Loucy (cell line): ENCODE results near the gene BUD23.

Source experiments
- H2AFZ ChIP-seq: fragments of 200-600 bp; sonication (generic); 2 replicates; pipeline ENCODE4 v1.6.0; 2016; ENCODE audit warnings: antibody characterized with exemption, mild to moderate bottlenecking, low read length, moderate library complexity
- H3F3A ChIP-seq: fragments of 200-600 bp; 2 replicates; pipeline ENCODE4 v1.6.0; 2016; ENCODE audit warnings: antibody characterized with exemption, low read depth, mild to moderate bottlenecking
- H3K27me3 ChIP-seq: fragments of 200-600 bp; sonication (generic); 2 replicates; pipeline ENCODE4 v1.6.1; 2014; ENCODE audit warnings: low read length, mild to moderate bottlenecking; ENCODE audit not compliant: insufficient read depth, poor library complexity, severe bottlenecking
- H3K36me3 ChIP-seq: fragments of 200-600 bp; sonication (generic); 2 replicates; pipeline ENCODE4 v1.6.1; 2016; ENCODE audit warnings: low read length; ENCODE audit not compliant: insufficient read depth
- H3K4me1 ChIP-seq: fragments of 200-600 bp; sonication (generic); 2 replicates; pipeline ENCODE4 v1.5.1; 2014; ENCODE audit warnings: low read length, mild to moderate bottlenecking; ENCODE audit not compliant: insufficient read depth, poor library complexity, severe bottlenecking
- H3K4me2 ChIP-seq: fragments of 200-600 bp; sonication (generic); 2 replicates; pipeline ENCODE4 v1.6.0; 2014; ENCODE audit warnings: antibody characterized with exemption, low read length, low read depth, mild to moderate bottlenecking; ENCODE audit not compliant: poor library complexity, severe bottlenecking
- H3K4me3 ChIP-seq: fragments of 200-600 bp; sonication (generic); 2 replicates; pipeline ENCODE4 v1.5.1; 2014; ENCODE audit warnings: low read length, mild to moderate bottlenecking, mixed read lengths; ENCODE audit not compliant: poor library complexity, severe bottlenecking
- H3K79me2 ChIP-seq: fragments of 200-600 bp; sonication (generic); 2 replicates; pipeline ENCODE4 v1.6.1; 2014; ENCODE audit warnings: low read length; ENCODE audit not compliant: insufficient read depth
- H3K9ac ChIP-seq: fragments of 200-600 bp; sonication (generic); 2 replicates; pipeline ENCODE4 v1.6.0; 2014; ENCODE audit warnings: mild to moderate bottlenecking, low read depth, low read length, moderate library complexity; ENCODE audit not compliant: poor library complexity, severe bottlenecking
- H3K9me2 ChIP-seq: fragments of 200-600 bp; sonication (generic); replicated peaks from 2 replicates; pipeline ENCODE4 v1.6.1; 2016; ENCODE audit warnings: low read depth, low read length, mixed read lengths
- H3K9me3 ChIP-seq: fragments of 200-600 bp; sonication (generic); 2 replicates; pipeline ENCODE4 v1.6.1; 2014; ENCODE audit warnings: mild to moderate bottlenecking, antibody characterized with exemption, low read length, low read depth; ENCODE audit not compliant: insufficient read depth
- H4K20me1 ChIP-seq: fragments of 200-600 bp; sonication (generic); 2 replicates; pipeline ENCODE4 v1.6.0; 2014; ENCODE audit warnings: antibody characterized with exemption, low read length, mild to moderate bottlenecking; ENCODE audit not compliant: insufficient read depth, poor library complexity, severe bottlenecking
- EZH2phosphoT487 ChIP-seq: fragments of 200-600 bp; IDR thresholded peaks from 2 replicates; pipeline ENCODE4 v1.6.1; 2018; ENCODE audit warnings: antibody characterized with exemption, mild to moderate bottlenecking, moderate library complexity, borderline replicate concordance
- TF ChIP-seq, protein P1 (sequence below): fragments of 200-600 bp; sonication (generic); conservative IDR thresholded peaks from 2 replicates; pipeline ENCODE4 v1.5.1; 2014; ENCODE audit warnings: mild to moderate bottlenecking, antibody characterized with exemption, low read length

BUD23 gene

DNA sequence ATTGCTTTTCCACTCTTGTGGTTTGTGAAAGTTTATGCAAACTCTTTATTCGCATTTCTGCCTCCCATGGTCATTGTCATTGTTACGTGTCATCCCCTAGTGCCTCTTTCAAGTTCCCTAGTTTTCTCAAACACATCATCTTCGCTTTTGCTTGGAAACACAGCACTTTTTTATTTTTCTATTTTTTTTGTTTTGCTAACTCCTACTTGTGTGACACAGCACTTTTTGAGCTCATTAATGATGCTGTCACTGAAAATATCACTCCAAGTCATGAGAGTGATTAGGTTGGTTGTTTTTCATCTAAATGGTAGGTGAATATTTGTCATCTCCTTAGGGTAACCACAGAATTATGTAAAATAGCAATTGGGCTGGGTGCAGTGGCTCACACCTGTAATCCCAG lies 44.6 kb downstream of the BUD23 start:
- Histone ChIP-seq H2AFZ (no peak overlapping the region), H4K20me1 (no peaks in the 10 kb centered on the region), H3K79me2 (no peaks in the 10 kb centered on the region), H3K9me2 (no peaks in the 10 kb centered on the region), H3K9ac (no peak overlapping the region), H3K27me3 (no peaks in the 10 kb centered on the region), H3K4me2 (no peak overlapping the region), H3F3A (no peaks in the 10 kb centered on the region), H3K36me3 (no peaks in the 10 kb centered on the region), H3K4me3 (no peak overlapping the region), H3K9me3 (no peaks in the 10 kb centered on the region), H3K4me1 (no peaks in the 10 kb centered on the region)
- no peak for TF ChIP-seq EZH2phosphoT487
- TF ChIP-seq, protein P1, sequence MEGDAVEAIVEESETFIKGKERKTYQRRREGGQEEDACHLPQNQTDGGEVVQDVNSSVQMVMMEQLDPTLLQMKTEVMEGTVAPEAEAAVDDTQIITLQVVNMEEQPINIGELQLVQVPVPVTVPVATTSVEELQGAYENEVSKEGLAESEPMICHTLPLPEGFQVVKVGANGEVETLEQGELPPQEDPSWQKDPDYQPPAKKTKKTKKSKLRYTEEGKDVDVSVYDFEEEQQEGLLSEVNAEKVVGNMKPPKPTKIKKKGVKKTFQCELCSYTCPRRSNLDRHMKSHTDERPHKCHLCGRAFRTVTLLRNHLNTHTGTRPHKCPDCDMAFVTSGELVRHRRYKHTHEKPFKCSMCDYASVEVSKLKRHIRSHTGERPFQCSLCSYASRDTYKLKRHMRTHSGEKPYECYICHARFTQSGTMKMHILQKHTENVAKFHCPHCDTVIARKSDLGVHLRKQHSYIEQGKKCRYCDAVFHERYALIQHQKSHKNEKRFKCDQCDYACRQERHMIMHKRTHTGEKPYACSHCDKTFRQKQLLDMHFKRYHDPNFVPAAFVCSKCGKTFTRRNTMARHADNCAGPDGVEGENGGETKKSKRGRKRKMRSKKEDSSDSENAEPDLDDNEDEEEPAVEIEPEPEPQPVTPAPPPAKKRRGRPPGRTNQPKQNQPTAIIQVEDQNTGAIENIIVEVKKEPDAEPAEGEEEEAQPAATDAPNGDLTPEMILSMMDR: no peak

DNA sequence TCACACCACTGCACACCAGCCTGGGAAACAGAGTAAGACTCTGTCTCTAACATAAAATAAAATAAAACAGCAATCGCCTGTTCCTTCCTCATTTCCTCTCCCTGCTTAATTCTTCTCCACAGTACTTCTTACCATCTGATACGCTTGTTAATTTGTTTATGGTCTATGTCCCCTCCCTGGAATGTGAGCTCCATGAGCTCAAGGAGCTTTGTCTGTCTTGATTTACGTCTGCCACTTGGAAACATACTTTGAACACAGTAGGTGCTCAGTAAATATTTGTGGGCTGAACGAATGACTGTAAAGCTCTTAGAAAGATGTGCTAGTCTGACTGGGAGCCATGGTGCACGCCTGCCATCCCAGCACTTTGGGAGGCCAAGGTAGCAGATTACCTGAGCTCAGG lies 45.2 kb downstream of the BUD23 start:
- Histone ChIP-seq H3F3A (no peaks in the 10 kb centered on the region), H3K9me3 (no peaks in the 10 kb centered on the region), H3K4me3 (no peak overlapping the region), H3K9ac (no peak overlapping the region), H2AFZ (no peak overlapping the region), H3K36me3 (no peaks in the 10 kb centered on the region), H3K9me2 (no peaks in the 10 kb centered on the region), H3K4me1 (no peaks in the 10 kb centered on the region), H3K4me2 (no peak overlapping the region), H3K27me3 (no peaks in the 10 kb centered on the region), H3K79me2 (no peaks in the 10 kb centered on the region), H4K20me1 (no peaks in the 10 kb centered on the region)
- TF ChIP-seq, protein P1: no peak
- TF ChIP-seq EZH2phosphoT487: no peak

DNA sequence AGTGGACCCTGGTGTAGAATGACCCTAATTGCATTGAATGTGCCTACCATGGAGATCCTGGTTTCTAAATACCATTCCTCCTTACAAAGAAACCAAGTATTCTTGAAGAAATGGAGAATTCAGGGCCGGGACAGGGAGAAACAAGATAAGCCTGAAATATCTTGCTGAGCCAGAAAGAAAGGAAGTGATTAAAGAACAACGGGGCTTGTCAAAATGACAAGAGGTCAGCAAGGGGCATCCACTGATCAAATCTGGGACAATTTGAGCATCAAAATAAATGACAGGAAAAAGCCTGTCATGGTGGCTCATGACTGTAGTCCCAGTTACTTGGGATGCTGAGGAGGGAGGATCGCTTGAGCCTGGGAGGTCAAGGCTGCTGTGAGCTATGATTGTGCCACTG lies 47.1 kb downstream of the BUD23 start:
- Histone ChIP-seq H3K4me3 (no peak overlapping the region), H3K27me3 (no peaks in the 10 kb centered on the region), H3F3A (no peaks in the 10 kb centered on the region), H3K9me2 (no peaks in the 10 kb centered on the region), H2AFZ (no peak overlapping the region), H3K79me2 (no peaks in the 10 kb centered on the region), H3K9ac (no peak overlapping the region), H4K20me1 (no peaks in the 10 kb centered on the region), H3K9me3 (no peaks in the 10 kb centered on the region), H3K4me2 (no peak overlapping the region), H3K4me1 (peaks cover 5% of the 10 kb centered on the region), H3K36me3 (no peaks in the 10 kb centered on the region)
- TF ChIP-seq, protein P1: no peak
- no peak for TF ChIP-seq EZH2phosphoT487
